RWPE1 (cell line): Measurements from ENCODE around the gene PAIP2B.
"Not testable (repeated sequence)": the region's sequence is repeated elsewhere in the genome, so short reads cannot be mapped to it uniquely, and the experiment has no call there.

Experiments used
- CTCF ChIA-PET: fragments of 350-600 bp; sonication (Branson Sonifier 250); formaldehyde crosslinking; extraction: SDS; loops from one replicate; lab custom pipeline; 2021; lab: Yijun Ruan, JAX
- POLR2A ChIA-PET: fragments of 400-600 bp; formaldehyde crosslinking; extraction: SDS; loops from one replicate; lab custom pipeline; 2020; ENCODE audit warnings: antibody characterized with exemption; ENCODE audit not compliant: low non-redundant PET; lab: Yijun Ruan, JAX
- DNase-seq: peaks from one replicate; pipeline ENCODE4 v3.0.0; 2012; ENCODE audit warnings: low spot score
- H3K27ac ChIP-seq: fragments of 450-650 bp; 2 replicates; pipeline ENCODE4 v1.5.1; 2017
- TF ChIP-seq, protein P1 (sequence below): fragments of 450-650 bp; conservative IDR thresholded peaks from 2 replicates; pipeline ENCODE4 v1.5.1; 2017; ENCODE audit warnings: low read depth, mild to moderate bottlenecking

The PAIP2B gene

GRCh38 chr2:71243634-71244301 lies 16.9 kb upstream of the PAIP2B start:
- TF ChIP-seq, protein P1, sequence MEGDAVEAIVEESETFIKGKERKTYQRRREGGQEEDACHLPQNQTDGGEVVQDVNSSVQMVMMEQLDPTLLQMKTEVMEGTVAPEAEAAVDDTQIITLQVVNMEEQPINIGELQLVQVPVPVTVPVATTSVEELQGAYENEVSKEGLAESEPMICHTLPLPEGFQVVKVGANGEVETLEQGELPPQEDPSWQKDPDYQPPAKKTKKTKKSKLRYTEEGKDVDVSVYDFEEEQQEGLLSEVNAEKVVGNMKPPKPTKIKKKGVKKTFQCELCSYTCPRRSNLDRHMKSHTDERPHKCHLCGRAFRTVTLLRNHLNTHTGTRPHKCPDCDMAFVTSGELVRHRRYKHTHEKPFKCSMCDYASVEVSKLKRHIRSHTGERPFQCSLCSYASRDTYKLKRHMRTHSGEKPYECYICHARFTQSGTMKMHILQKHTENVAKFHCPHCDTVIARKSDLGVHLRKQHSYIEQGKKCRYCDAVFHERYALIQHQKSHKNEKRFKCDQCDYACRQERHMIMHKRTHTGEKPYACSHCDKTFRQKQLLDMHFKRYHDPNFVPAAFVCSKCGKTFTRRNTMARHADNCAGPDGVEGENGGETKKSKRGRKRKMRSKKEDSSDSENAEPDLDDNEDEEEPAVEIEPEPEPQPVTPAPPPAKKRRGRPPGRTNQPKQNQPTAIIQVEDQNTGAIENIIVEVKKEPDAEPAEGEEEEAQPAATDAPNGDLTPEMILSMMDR = no peak
- H3K27ac ChIP-seq = no peak overlapping the region
- DNase-seq = no peak
- CTCF ChIA-PET = interaction anchor here (0.8 kb wide), 1 partner anchor 20 kb away, joined by 3 read pairs; no protein-coding TSS in a partner anchor
- POLR2A ChIA-PET = no interaction called here

- POLR2A ChIA-PET = no interaction called here
- no peak for DNase-seq
- no peak overlapping the region for H3K27ac ChIP-seq
- TF ChIP-seq, protein P1 = no peak
- CTCF ChIA-PET = interaction anchor here (0.6 kb wide), 1 partner anchor 93 kb away, joined by 8 read pairs; no protein-coding TSS in a partner anchor
These were observed 13.9 kb upstream of the PAIP2B start for GRCh38 chr2:71240794-71241193.

DNA sequence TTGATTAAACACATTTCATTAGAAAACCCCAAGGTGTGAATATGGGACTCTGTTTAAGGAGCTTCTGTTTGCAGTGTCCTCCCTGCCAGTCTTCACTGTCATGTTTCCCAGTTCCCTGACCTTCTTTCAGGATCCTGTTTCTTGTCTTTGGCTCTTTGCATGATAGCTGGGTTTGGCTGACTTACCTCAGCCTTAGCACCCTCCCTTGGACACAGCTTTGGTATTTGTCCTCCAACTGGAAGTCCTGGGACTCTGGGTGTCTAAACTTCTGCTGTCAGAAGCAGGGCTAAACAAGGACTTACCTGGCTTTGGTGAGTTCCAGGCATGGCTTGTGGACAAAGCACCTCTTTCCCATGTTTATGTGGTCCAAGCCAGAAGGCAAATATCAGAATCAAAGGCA lies 11.2 kb upstream of the PAIP2B start:
- POLR2A ChIA-PET = no interaction called here
- CTCF ChIA-PET = no interaction called here

DNA sequence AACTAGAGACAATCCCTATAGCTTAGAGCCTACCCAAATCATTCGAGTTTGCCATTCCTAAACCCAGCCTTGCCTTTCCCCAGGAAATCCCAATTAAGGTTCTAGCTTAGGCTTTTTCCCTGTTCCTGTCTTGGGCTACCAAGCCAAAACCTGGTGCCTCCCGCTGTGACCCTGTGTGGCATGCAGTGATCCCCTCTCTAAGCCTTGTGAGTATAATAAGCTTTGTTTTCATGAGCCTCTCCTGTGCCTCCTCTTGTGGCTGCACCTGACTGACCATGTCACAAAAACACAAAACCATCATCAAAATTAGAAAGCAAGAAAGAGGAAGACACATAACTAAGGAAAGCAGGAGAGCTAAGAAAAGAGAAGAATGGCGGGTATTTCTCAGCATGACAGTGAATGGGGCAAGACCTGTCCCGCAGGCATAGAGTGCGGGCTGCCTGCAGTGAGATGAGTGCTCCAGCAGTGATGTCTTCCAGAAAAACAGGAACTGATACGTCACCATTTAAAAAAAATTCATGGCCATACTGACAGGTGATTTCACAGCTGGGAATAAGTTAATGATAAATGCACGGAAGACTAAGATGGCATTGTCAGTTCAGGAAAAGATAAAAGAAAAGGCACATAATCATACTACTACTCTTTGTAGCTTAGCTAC lies 9.2 kb upstream of the PAIP2B start:
- H3K27ac ChIP-seq = no peak overlapping the region
- DNase-seq = no peak
- TF ChIP-seq, protein P1 = no peak
- CTCF ChIA-PET = interaction anchor here (1.1 to 1.2 kb wide), 2 partner anchors 9 to 274 kb away, joined by 3 read pairs; partner anchors contain the start of gene PAIP2B
- POLR2A ChIA-PET = interaction anchor here (0.6 kb wide), 1 partner anchor 9 kb away, joined by 3 read pairs; no protein-coding TSS in a partner anchor

More for the DNA sequence above, 11.2 kb upstream of the PAIP2B start:
- TF ChIP-seq, protein P1 = no peak
- no peak for DNase-seq
- H3K27ac ChIP-seq = no peak overlapping the region

DNA sequence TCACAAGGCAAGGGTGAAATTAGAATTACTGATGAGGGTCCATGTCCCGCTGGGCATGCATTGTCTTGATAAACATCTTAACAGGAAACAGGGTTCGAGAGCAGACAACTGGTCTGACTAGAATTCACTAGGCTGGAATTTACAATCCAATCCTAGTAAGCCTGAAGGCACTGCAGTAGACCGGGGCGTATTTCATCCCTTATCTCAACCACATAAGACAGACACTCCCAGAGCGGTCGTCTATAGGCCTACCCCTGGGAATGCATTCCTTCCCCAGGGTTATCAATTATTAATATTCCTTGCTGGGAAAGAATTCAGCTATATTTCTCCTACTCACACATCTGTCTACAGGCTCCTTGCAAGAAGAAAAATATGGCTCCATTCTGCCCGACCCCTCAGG lies 6.2 kb upstream of the PAIP2B start:
- DNase-seq, CTCF ChIA-PET, H3K27ac ChIP-seq: not testable (repeated sequence)
- POLR2A ChIA-PET = interaction anchor here (0.5 kb wide), 1 partner anchor 99 kb away, joined by 3 read pairs; the partner anchor contains the start of gene ZNF638

DNA sequence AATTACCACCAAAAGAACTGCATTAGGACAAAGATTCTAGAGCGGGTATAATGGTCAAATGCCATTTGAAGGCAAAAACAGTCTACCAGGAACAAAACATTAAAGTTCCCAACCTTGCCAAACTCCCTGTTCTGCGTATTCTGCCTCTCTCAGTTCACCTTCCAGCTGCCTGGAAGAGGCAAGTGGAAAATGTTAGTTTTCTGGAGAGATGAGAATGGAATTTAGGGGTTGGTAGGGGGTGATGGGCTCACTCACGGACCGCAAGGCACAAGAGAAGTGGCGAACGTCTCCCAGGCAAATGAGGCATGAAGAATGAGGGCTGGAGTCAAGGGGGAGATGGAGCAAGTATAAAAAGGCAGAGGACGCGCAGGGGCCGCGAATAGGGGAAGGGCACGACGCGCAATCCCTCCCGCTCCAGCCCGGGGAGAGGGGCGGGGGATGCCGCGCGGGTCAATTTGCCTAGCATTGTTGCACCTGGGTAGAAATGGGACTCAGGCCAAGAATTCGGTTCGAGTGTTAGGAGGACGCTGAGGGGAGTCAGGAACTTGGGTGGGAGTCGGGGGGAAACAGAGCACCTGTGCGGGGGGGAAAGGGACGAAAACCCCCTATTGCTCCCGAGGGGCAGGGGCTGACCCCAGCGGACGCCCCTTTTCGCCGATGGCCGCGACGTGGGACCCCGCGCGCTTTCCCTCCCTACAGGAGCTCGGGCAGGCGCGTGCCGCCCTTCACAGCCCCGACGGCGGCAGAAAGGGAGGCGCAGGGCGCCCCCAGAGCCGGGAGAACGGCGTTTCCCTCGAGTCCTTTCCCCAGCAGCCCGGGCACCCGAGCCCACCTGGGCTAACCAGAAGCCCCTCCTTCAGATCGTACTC lies 573 bp downstream of the PAIP2B start:
- TF ChIP-seq, protein P1 = peak; percentile 27
- POLR2A ChIA-PET = interaction anchor here (0.6 kb wide), 1 partner anchor 58 kb away, joined by 3 read pairs; no protein-coding TSS in a partner anchor
- H3K27ac ChIP-seq = peak overlapping the region; percentile 61
- DNase-seq = peak; percentile 30
- CTCF ChIA-PET = interaction anchor here (0.6 to 1.0 kb wide), 9 partner anchors 10 to 1253 kb away, joined by 3 to 8 read pairs (median 3); no protein-coding TSS in a partner anchor
